GM21576 (cell line): ENCODE data around the gene SHISA8.
A peak's percentile ranks its signal among the peaks of the same experiment; 100 is the strongest.
"Not testable (repeated sequence)": the region's sequence is repeated elsewhere in the genome, so short reads cannot be mapped to it uniquely, and the experiment has no call there.

Experiments
- ATAC-seq: cut with Tn5 transposase; IDR thresholded peaks from one replicate; pipeline ENCODE4 v1.9.1; 2021; ENCODE audit warnings: mild to moderate bottlenecking, moderate library complexity; ENCODE audit not compliant: unreplicated experiment

Gene SHISA8

DNA sequence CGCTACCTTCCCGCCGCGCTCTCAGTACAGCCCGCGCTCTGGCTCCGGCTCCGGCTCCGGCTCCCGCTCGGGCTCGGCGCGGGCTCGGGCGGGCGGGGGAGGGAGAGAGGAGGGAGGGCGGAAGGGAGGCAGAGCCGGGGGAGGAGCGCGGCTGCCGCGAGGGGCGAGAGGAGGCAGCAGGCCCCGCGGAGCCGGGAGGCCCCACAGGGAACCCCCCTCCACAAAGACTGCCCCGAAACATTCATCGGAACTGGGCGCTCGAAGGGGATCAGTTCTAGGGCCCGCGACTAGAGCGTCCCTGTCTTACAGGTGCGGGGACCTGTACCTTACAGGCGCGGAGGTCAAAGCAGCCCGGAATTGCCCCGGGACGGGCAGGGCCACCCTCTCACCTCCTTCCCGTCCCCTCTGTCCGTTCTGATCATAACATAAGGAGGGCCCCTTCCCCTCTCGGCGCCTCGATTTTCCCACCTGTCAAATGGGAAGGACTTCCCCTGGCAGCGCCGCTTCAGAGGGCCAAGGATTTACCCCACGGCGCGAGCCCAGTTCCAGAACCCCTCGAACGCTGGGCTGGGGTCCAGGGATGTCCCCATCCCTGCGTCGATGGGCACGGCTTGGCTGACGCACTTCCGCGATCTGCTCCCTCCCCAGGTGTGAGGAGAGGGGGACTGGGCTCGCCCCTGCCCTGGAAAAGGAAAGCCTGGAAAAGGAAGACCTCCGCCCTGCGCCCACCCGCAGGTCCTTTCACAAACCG is at the start of gene SHISA8:
Gene SHISA8, minus strand, starts transcription at position 40 of the 751 bp plus-strand sequence. CDS start 407 bp downstream, outside the sequence.
- ATAC-seq: no peak

DNA sequence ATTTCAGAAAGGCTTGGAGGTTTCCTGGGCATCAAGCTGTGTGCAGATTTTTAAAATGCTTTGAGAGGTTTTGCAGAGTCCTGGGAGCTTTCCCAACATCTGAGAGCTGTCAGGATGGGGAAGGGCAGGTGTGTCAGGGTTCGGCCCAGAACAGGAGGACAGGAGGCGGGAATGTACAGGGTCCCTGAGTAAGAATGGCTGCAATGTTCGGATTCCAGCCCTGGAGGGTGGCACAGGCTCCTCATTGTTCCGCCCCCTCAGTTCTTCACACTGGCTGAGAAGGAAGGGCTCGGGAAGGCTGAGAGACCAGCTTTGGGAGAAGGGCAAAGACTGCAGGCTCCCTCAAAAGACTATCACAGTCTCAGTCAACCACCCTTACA is 49.2 kb upstream of the SHISA8 start:
- ATAC-seq: no peak

DNA sequence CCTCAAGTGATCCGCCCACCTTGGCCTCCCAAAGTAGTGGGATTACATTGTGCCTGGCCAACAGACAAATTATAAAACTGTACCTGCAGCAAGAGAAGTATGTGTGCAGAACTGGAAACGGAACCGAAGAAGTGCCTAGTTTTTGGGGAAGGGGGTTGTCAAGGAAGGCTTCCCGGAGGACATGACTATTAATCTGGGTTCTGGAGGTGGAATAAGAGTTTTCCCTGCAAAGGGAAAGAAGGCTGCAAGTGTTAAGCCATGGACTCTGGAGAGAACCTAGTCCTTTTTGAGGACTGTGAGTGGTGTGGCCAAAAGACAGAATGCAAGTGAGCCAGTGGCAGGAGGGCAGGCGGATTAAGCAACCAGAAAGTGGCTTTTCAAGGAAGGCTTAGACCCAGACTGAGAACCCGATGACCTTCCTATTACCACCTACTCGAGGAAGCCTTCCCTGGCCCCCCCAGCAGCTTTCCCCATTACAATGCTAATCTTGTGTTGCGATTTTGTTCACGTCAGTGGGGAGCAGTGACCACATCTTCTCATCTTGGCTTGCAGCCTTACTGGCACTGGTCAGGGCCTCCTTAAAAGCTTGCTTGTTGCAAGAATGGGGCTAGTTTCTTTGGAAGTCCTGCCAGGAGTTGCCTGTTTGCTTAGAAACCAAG is 48.7 kb upstream of the SHISA8 start:
- no peak for ATAC-seq

DNA sequence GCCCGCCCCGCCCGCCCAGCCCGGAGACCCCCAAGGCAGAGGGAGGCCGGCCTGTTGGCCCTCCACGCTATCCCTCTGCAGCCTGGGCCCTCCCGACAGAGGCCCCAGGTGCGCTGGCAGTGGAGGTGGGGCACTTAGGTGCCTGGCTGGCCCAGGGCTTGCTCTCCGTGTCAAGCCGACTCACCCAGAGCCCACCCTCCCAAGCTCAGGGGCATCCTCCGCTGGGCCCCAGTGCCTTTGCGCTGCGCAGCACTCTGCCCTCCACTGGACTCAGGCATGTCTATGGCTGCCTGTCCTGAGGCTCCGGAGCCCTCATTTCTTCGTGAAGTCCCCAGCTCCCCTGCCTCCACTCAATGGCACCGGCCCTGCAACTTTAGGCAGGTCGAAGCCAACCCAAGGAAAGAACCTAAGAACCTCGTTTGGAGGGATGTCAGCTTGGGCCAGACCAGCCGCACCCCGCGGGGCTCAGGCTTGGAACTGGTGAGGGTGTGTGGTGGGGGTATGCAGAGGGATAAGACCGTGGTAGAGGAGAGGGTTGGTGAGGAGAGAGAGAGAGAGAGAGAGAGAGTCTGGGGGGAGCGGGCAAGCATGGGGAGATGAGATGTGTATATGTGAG is 43.2 kb upstream of the SHISA8 start:
- no peak for ATAC-seq

- no peak for ATAC-seq
Observed at GRCh38 chr22:41952713-41953112, 37.8 kb upstream of the SHISA8 start.

GRCh38 chr22:41951898-41952474 is 37.1 kb upstream of the SHISA8 start, which contains the start of gene SMIM45:
Gene SMIM45 (plus strand): TSS chr22:41952150.
- no peak for ATAC-seq

DNA sequence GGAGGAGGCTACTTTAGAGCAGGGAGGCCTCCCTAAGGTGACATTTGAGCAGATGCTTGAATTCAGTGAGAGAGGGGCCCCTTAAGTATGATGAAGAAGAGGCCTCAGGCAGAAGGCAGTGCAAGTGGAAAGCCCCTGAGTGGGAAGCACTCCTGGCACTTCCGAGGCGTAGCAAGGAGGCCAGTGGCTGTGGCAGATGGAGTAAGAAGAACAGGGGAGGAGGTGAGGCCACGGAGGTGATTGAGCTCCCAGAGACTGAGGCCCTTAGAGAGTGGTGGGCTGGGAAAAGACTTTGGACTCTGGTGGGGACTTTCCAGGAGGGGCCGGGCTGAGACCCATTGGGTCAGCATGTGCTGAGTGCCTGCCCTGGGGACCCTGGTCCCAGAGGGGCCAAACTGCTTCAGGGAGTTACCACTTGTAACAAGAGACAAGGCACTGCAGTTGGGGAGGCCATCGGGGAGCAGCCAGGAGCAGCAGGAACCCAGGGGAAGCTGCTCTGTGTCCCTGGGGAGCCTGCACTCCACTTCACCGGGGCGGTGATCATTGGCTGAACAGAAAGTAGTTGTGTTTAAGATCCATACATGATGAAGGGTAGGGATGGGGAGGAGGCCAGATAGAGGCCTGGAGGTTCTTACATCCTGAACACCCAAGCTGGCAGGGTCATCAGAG is 34.6 kb upstream of the SHISA8 start:
- ATAC-seq: no peak

DNA sequence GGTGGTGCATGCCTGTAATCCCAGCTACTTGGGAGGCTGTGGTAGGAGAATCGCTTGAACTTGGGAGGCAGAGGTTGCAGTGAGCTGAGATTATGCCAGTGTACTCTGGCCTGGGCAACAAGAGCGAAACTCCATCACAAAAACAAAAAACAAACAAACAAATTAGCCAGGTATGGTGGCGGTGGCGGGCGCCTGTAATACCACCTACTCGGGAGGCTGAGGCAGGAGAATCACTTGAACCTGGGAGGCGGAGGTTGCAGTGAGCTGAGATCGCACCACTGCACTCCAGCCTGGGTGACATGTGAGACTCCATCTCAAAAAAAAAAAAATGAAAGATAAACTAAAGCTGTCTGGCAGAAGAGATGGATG is 34.0 kb upstream of the SHISA8 start:
- ATAC-seq: not testable (repeated sequence)

DNA sequence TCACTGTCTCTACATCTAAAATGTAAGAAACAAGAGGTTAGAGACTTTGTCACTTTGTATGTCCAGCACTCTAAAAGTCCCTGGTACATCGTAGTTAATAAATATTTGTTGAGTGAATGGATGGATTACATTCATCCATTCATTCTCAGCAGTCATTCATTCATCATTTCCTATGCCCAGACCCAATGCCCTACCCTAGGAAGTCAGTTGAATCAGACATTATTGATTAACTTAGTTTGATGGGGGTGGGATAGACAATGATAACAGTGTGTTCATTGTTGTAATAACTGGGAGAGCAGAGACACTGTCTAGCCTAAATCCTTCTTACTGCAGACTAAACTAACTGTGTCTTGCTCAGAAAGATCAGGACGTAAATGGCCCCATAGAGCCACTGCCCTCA is 33.3 kb upstream of the SHISA8 start:
- ATAC-seq: no peak

DNA sequence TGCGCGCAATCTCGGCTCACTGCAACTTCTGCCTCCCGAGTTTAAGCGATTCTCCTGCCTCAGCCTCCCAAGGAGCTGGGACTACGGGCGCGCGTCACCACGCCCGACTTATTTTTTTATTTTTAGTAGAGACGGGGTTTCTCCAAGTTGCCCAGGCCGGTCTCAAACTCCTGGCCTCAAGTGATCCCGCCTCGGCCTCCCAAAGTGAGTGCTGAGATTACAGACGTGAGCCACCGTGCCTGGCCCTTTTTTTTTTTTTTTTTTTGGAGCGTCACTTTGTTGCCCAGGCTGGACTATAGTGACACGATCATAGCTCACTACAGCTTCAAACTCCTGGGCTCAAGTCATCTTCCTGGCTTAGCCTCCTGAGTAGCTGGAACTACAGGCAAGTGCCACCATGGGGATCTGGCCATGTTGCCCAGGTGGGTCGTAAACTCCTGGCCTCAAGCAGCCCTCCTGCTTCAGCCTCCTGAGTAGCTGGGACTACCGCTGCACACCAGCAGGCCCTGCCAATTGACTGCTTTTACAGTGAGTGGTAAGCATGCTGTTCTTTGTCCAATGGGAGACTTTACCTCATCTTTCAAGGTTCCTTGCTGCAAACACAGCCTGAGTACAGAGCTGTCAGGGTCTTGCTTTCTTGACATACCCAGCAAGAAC is 32.7 kb upstream of the SHISA8 start:
- no peak for ATAC-seq

DNA sequence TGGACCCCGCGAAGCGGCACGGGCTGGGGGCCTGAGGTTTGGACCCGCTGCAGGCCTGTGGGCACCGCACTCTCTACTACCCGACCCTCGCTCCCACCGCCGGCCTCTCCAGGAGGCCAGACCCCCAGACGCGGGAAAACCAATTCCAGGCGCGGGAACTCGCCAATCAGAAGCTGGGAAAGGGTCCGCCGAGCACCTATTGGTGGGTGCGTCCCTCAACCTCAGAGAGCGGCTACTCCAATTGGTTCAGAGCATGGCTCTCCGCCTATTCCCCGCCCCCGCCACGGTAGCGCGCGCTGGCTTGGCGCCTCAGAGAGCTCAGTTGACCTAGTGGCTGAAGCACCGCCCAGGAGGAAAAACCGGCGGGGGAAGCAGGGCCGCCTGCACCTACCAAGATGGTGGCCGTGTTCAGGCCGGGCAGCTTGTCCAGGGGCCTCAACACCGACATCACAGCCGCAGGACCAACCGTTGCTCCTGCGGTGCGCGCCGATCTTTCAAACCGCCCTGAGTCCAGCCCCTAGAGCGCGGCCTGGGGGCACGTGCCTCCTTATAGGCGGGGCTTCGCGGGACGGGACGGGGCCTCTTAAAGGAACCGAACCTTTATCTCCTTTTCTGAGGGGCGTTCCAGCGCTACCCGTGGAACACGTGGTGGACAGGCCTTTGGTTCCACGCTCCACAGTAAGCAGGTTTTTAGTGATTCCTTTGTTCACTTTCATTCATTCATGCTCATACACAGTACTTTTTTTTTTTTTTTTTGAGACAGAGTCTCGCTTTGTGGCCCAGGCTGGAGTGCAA is 32.0 kb upstream of the SHISA8 start, which contains the start of gene CENPM:
Gene CENPM, minus strand, starts transcription at position 524 of the 795 bp plus-strand sequence. Its CDS starts 76 bp downstream, at position 448.
- peak; percentile 76 for ATAC-seq

GRCh38 chr22:41943661-41944209 is 28.9 kb upstream of the SHISA8 start:
- ATAC-seq: no peak

DNA sequence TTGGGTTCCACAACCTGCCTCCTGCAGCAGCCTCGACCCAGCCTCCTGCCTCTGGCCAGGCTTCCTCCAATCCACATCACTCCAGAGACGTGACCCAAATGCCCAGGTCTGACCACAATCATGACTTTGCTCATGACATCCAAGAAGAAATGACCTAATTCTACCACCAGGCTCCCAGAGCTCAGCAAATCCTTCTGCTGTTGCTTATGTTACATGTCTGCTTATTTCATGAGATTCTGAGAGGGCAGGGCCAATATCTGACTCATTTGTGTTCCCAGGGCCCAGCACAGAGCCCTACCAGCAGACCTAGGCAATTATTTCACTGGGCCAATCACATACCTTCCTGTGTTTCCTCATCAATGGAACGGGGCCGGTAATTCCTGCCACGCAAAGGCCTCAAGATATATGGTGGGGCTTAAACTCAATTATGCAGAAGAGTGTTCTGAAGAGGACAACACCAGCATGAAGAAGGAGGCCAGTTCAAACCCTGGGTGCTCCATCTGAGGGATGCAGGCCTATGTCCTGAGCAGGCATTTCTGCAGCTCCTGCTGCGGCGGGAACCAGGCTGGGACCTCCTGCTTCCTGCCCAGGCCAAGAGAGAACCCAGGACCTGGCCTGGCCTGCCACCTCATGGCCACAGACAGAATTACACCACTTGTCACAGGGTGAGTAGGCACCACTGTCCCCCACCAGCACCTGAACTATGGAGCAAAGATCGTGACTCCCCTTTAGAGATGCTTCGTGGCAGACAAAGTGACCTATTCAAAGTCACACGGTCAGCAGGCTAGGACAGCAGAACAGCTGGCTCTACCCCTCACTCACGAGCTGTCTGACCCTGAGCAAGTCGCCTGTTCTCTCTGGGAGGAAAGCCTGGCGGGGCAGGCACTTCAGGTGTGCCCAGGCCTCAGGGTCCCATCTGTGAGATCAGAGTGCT is 26.2 kb upstream of the SHISA8 start:
- ATAC-seq: peak; percentile 32

DNA sequence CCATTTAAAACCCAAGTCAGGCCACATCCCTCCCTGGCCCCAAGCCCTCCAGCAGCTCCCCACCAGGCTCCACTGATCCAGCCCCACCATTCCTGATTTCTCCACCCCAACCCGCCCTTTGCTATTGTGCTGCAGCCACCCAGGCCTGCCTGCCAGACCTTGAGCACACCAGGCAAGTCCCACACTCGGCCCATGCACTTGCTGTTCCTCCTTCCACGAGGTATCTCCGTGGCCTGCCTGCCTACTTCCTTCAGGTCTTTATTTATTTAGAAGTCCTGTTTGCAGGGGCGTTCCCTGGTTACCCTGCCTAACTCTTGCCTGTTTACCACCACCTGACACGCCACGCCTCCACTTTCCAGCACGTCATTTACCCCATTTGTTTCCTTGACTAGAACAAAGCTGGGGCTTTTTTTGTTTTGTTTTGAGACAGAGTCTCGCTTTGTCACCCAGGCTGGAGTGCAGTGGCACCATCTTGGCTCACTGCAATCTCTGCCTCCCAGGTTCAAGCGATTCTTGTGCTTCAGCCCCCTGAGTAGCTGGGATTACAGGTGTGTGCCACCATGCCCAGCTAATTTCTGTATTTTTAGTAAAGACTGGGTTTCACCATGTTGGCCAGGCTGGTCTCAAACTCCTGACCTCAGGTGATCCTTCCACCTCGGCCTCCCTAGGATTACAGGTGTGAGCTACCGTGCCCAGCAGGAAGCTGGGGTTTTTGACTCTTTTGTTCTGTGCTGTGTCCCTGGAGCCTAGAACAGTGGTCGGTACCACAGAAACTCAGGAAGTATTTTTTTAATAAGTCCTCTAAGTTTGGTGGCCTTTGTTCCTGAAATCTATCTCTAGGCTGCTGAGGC is 25.3 kb upstream of the SHISA8 start:
- ATAC-seq: peak; percentile 48

GRCh38 chr22:41936894-41937169 is 22.0 kb upstream of the SHISA8 start:
- ATAC-seq: no peak

DNA sequence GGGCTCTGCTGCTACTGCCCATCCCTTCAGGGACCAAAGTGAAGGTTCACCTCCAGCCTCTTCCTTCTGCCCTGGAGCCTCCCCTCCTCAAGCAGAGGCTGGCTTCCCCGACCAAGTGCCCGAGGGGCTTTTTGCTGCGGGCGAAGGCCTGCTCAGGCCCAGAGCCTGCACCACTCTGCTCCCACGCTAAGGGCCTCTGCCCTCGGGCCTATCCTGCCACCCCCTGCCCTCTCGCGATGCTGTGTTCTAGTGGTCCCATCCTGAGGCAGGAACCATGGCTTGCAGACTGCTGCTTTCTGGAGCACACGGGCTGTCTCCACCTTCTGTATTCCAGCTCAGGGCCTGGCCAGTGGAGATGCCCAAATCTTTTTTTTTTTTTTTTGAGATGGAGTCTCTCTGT is 20.6 kb upstream of the SHISA8 start:
- ATAC-seq: no peak

DNA sequence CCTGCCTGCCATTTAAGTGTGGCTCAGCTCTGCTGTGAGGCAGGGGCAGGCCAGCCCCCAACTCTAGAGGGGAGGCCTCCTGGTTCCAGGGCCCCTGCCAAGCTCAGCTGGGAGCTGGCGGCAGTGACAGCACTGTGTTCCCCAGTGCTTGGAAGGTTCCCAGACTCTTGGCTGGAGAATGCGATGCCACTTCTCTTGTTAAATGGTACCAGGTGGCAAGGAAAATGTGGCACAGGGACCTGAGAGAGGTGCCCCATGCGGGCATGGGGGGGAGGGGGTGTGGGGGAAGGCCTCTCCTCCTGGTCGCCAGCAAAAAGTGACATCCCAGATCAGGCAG is 20.1 kb upstream of the SHISA8 start:
- ATAC-seq: no peak
